RWPE1 (cell line): ENCODE results near the gene HDAC9.

ENCODE experiments used
- CTCF ChIA-PET: fragments of 350-600 bp; sonication (Branson Sonifier 250); formaldehyde crosslinking; extraction: SDS; loops from one replicate; lab custom pipeline; 2021; lab: Yijun Ruan, JAX
- POLR2A ChIA-PET: fragments of 400-600 bp; formaldehyde crosslinking; extraction: SDS; loops from one replicate; lab custom pipeline; 2020; ENCODE audit warnings: antibody characterized with exemption; ENCODE audit not compliant: low non-redundant PET; lab: Yijun Ruan, JAX
- DNase-seq: peaks from one replicate; pipeline ENCODE4 v3.0.0; 2012; ENCODE audit warnings: low spot score
- H3K27ac ChIP-seq: fragments of 450-650 bp; 2 replicates; pipeline ENCODE4 v1.5.1; 2017
- TF ChIP-seq, protein P1 (sequence below): fragments of 450-650 bp; conservative IDR thresholded peaks from 2 replicates; pipeline ENCODE4 v1.5.1; 2017; ENCODE audit warnings: low read depth, mild to moderate bottlenecking

HDAC9 gene

DNA sequence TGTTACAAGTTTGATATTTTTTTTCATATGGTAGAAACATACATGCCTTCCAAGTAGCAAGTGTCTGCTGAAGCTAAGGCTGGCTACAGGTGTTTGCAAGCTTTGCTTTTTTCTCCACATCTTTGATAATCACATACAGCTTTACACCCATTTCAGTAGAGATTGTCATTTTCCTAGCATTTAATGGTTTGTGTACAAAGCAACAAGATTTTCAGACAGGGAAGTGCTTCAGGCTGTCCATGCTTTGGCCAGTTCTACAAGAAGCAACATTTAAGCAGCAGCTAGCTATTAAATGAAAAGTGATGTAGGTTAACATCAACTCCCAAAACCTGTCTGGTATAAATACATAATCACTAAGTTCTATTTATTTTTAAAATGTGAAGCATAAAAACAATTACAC, 2.3 kb downstream of the HDAC9 start:
- ChIA-PET POLR2A (no interaction called here), CTCF (no interaction called here)
- no peak for DNase-seq
- TF ChIP-seq, protein P1, sequence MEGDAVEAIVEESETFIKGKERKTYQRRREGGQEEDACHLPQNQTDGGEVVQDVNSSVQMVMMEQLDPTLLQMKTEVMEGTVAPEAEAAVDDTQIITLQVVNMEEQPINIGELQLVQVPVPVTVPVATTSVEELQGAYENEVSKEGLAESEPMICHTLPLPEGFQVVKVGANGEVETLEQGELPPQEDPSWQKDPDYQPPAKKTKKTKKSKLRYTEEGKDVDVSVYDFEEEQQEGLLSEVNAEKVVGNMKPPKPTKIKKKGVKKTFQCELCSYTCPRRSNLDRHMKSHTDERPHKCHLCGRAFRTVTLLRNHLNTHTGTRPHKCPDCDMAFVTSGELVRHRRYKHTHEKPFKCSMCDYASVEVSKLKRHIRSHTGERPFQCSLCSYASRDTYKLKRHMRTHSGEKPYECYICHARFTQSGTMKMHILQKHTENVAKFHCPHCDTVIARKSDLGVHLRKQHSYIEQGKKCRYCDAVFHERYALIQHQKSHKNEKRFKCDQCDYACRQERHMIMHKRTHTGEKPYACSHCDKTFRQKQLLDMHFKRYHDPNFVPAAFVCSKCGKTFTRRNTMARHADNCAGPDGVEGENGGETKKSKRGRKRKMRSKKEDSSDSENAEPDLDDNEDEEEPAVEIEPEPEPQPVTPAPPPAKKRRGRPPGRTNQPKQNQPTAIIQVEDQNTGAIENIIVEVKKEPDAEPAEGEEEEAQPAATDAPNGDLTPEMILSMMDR: no peak
- H3K27ac ChIP-seq: no peak overlapping the region

DNA sequence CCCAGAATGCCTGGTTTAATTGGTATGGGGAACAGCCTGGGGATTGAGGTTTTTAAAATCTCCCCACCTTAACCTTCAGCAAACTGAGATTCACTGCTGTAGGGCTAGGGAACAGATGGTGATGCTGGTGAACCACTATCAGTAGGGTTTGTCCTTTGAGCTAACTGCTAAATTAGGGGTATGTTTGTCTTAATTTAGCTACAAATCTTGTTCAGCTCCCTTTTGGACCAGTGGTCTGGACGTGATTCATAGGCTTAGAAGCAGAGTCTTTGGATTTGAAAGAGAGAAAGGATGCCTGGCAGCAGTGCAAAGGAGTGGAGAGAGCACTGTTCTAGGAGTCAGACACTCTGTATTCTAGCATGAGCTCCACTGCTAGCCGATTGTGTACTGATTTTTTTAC, 2.8 kb downstream of the HDAC9 start:
- H3K27ac ChIP-seq: no peak overlapping the region
- TF ChIP-seq, protein P1: no peak
- ChIA-PET POLR2A (no interaction called here), CTCF (no interaction called here)
- no peak for DNase-seq

GRCh38 chr7:18499407-18500177, 4.0 kb downstream of the HDAC9 start:
- TF ChIP-seq, protein P1: no peak
- POLR2A ChIA-PET: no interaction called here
- no peak overlapping the region for H3K27ac ChIP-seq
- no peak for DNase-seq
- CTCF ChIA-PET: no interaction called here

DNA sequence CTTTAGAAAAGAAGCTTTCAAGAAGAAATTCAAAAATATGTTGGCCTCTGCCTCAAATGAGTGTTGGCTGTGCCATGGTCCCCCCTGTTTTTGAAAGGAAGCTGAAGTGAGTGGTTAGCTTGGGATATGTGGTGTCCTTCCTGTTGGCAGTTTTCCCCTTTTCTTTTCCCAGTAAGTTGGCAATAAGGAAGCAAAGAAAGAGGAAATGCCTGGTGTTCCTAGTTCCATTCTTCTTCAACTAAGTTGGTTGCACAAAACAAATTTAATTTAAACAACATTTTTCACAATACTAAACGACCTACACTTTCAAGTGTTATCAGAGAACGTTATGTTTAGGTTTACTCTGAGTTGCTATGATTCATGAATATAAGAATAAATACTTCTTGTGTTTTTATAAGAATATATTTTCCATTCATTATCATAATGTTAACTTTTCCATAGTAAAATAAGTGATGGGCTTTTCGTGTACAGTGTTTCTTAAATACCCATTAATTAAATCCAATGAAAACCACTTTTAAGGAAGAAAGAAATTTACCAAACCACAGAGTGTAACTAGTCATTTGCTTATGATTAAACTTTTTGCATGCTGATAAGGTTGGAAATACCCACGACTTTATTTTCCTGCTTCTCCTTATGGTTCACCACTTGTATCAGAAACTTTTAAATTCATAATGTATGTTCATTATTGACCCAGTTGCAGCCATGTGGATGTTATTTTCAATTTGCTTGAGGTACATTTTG, 7.7 kb downstream of the HDAC9 start:
- TF ChIP-seq, protein P1: no peak
- ChIA-PET CTCF (interaction anchor here (0.6 to 0.7 kb wide), 2 partner anchors 76 to 1074 kb away, joined by 3 to 4 read pairs; no protein-coding TSS in a partner anchor), POLR2A (no interaction called here)
- H3K27ac ChIP-seq: no peak overlapping the region
- DNase-seq: no peak

DNA sequence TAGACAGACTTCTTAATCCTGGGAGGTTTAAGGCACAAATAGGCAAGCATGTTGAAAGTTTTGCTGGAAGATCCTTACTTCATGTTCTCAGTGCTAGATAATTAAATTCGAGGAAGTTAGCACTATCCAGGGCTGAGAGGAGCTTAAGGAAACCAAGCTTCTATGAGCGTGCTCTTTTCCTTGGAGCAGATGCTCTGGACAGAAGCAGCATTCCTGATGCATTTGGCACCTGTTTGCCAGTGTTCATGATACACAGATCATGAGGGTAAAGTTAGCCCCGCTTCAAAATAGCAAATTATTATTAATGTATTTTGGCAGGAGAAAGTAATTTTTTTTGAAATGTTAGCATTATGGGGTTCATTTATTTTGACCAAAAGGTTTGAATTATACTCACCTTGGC, 9.4 kb downstream of the HDAC9 start:
- no peak overlapping the region for H3K27ac ChIP-seq
- TF ChIP-seq, protein P1: no peak
- CTCF ChIA-PET: interaction anchor here (0.6 kb wide), 1 partner anchor 9 kb away, joined by 4 read pairs; no protein-coding TSS in a partner anchor
- no peak for DNase-seq
- POLR2A ChIA-PET: no interaction called here

DNA sequence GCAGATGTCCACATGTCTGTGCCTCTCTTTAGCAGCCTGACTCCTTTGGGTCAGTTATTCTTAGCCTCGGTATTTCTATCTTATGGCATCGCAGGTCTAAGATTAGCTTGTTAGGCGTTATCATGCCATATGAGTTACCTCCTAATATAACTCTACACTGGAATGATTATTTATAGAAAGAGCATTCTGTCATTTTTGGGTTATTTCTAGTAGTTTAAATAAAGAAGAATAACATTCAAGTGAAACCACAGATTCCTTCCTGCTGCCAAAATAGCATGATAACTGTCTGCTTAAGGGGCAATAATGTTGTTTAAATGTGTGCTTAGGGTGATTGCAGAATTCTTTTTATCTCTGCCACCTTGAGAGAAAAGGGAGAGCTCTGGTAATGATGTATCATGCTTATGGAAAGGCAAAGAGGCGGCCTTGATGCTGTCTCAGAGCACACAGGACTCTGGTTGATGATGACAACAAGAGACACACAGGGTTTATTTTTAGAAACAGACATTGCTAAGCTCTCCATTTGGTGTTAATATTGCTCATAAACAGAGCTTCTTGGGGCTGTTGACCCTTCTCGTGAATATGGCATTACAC, 10.4 kb downstream of the HDAC9 start:
- no peak overlapping the region for H3K27ac ChIP-seq
- ChIA-PET POLR2A (no interaction called here), CTCF (no interaction called here)
- TF ChIP-seq, protein P1: no peak
- no peak for DNase-seq
